ENCODE data around the gene RAMP3. TPM values are rescaled to one million over a fixed set of nuclear protein-coding genes. Genes with fewer than 3 reads are reported as not detected.

RAMP3 gene
- total RNA-seq, 1 donor from 2014 or later: 50.1 TPM

DNA sequence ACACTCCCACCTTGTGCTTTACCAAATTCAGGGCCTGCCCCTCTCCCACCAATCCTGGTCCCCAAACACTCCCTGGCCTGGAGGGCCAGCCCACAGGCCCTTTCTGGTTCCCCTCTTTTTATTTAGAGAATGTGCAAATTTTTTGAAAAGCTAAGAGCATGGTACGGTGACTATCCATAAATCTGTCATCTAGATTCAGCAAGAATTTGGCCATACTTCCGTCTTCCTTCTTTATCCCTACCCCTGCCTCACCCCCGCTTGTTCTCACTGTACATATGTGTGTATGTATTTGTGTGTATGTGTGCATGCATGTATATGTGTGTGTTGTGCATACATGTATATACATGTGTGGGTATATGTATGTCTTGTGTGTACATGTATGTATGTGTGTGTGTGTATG, 38.0 kb upstream of the RAMP3 start:
- Histone ChIP-seq H3K9me3 (no peaks in the 10 kb centered on the region), H3K27me3 (no peaks in the 10 kb centered on the region), H3K36me3 (no peaks in the 10 kb centered on the region), H3K4me1 (no peaks in the 10 kb centered on the region), H3K27ac (no peak overlapping the region), H3K4me3 (no peak overlapping the region)
- intact Hi-C loops (cut with DNase I): no loop called here
- TF ChIP-seq, protein P1, sequence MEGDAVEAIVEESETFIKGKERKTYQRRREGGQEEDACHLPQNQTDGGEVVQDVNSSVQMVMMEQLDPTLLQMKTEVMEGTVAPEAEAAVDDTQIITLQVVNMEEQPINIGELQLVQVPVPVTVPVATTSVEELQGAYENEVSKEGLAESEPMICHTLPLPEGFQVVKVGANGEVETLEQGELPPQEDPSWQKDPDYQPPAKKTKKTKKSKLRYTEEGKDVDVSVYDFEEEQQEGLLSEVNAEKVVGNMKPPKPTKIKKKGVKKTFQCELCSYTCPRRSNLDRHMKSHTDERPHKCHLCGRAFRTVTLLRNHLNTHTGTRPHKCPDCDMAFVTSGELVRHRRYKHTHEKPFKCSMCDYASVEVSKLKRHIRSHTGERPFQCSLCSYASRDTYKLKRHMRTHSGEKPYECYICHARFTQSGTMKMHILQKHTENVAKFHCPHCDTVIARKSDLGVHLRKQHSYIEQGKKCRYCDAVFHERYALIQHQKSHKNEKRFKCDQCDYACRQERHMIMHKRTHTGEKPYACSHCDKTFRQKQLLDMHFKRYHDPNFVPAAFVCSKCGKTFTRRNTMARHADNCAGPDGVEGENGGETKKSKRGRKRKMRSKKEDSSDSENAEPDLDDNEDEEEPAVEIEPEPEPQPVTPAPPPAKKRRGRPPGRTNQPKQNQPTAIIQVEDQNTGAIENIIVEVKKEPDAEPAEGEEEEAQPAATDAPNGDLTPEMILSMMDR (IDR thresholded peaks at IDR 0.05): no peak
- TF ChIP-seq POLR2A (IDR thresholded peaks at IDR 0.05) (no peak), POLR2AphosphoS5 (IDR thresholded peaks at IDR 0.05; ENCODE audit: insufficient read depth in 1 of 2, low read depth in 1 of 2) (no peak)
- DNase-seq (ENCODE audit: extremely low spot score in 2 of 2): no peak

DNA sequence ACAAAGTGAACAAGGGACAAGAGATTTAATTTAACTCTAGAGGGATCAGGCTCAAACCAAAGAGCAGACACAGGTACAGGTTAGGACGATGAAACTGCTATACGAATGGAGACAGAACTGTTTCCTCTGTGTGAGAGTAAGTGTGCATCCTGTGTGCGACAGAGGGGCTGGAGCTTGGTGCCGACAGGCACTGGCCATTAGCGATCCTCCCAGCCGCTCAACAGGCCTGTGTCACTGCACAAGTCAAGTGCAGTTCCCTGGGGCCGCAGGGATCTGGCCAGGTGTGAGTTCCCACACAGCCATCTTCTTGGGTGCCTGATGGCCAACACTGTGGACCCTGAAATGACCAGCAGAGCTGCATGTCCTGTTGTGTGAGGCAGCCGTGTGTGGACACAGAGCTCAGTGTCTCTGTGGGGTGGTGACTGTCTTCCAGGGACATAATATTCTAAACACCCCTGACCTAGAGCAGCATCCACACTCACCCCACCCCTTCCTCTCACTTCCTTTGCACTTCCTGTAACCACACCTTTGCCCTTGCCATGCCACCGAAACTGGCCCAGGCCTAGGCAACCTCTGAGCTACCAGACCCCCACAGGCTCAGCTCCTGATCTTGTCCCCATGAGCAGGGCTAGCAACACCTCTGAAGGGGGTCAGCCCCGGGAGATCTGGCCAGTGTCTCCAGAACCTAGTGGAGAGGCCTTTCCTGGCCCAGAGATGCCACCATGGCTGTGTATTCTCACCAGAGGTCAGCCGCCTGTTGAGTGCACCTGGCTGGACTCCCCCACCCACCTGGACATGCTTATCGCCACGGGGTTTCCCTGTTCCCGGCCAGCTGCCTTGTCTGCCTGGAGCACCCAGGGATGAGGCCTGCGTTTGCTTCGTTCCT, 34.4 kb upstream of the RAMP3 start:
- no peak overlapping the region for H3K27ac ChIP-seq

DNA sequence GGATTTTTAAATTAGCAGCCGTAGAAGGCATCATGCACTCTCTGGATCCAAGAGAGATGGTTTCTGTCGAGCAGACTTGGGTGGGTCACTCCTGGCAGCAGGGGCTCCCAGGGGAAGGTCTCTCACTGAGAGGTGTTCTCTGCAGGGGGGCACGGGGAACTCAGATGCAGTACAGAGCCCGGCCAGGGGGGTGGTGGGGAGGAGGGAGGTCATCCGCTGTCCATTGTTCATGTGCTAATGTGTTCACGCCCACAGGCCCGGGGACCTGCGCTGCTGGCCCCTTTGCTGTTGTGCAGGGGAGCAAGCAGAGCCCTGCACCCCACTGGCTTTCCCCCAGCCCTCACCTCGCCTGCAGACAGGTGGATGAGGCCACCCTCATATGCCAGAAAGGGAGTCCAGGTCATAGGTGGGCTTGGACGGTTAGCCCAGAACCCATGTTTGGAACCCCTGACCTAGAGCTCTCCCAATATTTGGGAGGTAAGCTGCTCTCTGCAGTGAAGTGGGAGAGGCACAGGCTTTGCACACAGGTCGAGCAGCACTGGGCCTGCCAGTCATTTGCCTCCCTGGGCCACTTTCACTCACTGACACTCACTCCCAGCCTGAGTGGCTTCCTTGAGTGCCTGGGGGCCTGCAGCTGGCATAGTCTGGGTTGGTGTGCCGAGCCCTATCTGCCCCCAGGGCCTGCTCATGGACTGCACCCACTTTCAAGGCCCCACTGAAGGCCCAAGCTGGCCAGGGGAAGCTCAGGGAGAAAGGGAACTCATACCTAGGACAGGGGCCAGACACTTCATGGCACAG, 33.5 kb upstream of the RAMP3 start:
- Histone ChIP-seq H3K9me3 (no peaks in the 10 kb centered on the region), H3K27ac (no peak overlapping the region), H3K36me3 (no peaks in the 10 kb centered on the region), H3K4me3 (no peak overlapping the region), H3K27me3 (no peaks in the 10 kb centered on the region), H3K4me1 (no peaks in the 10 kb centered on the region)
- intact Hi-C loops (cut with DNase I): no loop called here
- TF ChIP-seq POLR2A (IDR thresholded peaks at IDR 0.05) (no peak), POLR2AphosphoS5 (IDR thresholded peaks at IDR 0.05; ENCODE audit: insufficient read depth in 1 of 2, low read depth in 1 of 2) (no peak)
- TF ChIP-seq, protein P1 (IDR thresholded peaks at IDR 0.05): no peak
- no peak for DNase-seq (ENCODE audit: extremely low spot score in 2 of 2)

More for the DNA sequence above, 34.4 kb upstream of the RAMP3 start:
- no peak for DNase-seq (ENCODE audit: extremely low spot score in 2 of 2)
- Histone ChIP-seq H3K4me1 (no peaks in the 10 kb centered on the region), H3K27me3 (no peaks in the 10 kb centered on the region), H3K9me3 (no peaks in the 10 kb centered on the region), H3K36me3 (no peaks in the 10 kb centered on the region), H3K4me3 (no peak overlapping the region)
- intact Hi-C loops (cut with DNase I): no loop called here
- no peak for TF ChIP-seq POLR2AphosphoS5 (IDR thresholded peaks at IDR 0.05; ENCODE audit: insufficient read depth in 1 of 2, low read depth in 1 of 2)
- TF ChIP-seq POLR2A (IDR thresholded peaks at IDR 0.05): no peak
- TF ChIP-seq, protein P1 (IDR thresholded peaks at IDR 0.05): no peak

DNA sequence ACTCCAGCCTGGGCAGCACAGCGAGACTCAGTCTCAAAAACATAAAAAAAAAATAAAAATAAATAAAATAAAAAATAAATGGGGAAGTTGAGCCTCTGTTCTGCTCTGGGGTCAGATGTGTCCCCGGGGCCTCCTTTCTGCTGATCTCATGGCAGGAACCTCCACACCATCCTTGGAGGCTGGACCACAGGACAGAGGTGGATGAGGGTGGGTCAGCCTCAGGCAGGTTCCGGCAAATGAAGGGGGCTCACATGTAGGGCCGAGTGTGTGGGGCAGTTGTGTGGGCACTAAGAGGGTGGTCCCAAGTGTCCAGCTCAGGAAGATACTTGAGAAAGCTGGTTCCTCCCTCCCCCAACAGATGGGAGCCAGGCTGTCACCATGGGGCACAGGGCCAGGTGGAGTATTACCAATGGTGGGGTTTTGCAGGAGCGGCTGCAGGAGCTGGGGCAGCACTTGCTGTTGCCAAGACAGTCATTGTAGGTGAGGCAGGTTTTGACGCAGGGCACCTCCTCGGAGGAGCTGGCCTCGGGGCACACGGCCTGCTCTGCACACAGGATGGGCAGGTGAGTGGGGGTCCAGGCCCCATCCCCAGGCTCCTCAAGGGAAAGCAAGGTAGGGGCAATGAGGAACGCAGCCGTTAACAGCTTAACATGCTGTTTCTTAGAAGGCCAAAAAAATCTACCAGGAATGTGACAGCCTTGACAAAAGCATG, 32.2 kb upstream of the RAMP3 start:
- TF ChIP-seq POLR2AphosphoS5 (IDR thresholded peaks at IDR 0.05; ENCODE audit: insufficient read depth in 1 of 2, low read depth in 1 of 2) (no peak), POLR2A (IDR thresholded peaks at IDR 0.05) (no peak)
- TF ChIP-seq, protein P1 (IDR thresholded peaks at IDR 0.05): no peak
- intact Hi-C loops (cut with DNase I): no loop called here
- no peak for DNase-seq (ENCODE audit: extremely low spot score in 2 of 2)
- Histone ChIP-seq H3K27me3 (no peaks in the 10 kb centered on the region), H3K9me3 (no peaks in the 10 kb centered on the region), H3K4me1 (no peaks in the 10 kb centered on the region), H3K36me3 (no peaks in the 10 kb centered on the region), H3K4me3 (no peak overlapping the region), H3K27ac (no peak overlapping the region)

Measured in vagina (tissue), 2 donors.